A549 (cell line): ENCODE results near the gene SLC25A17. TPM values are rescaled to one million over a fixed set of nuclear protein-coding genes. Genes with fewer than 3 reads are reported as not detected.

Experiments used
- ATAC-seq, 2 experiments: fragments of 200-7000 bp in 1 of 2; fragments of >200 bp in 1 of 2; cut with Nextera tagmentation in 1 of 2; cut with Tn5 transposase in 1 of 2; 3 replicates each; pipeline versions ENCODE4 v1.8.0 to v1.9.1; 2018 to 2020; ENCODE audit warnings: mild to moderate bottlenecking in 1 of 2, moderate library complexity in 1 of 2
- CTCF ChIA-PET: fragments of 300-600 bp; sonication (Branson Sonifier 250); formaldehyde crosslinking; extraction: SDS; loops from one replicate; lab custom pipeline; 2021; ENCODE audit warnings: antibody characterized with exemption, inconsistent platforms; lab: Yijun Ruan, JAX
- POLR2A ChIA-PET: fragments of 350-600 bp; formaldehyde crosslinking; extraction: SDS; loops from one replicate; lab custom pipeline; 2021; ENCODE audit warnings: antibody characterized with exemption, inconsistent platforms; lab: Yijun Ruan, JAX
- DNase-seq, 2 experiments: peaks; one replicate each; pipeline versions ENCODE4 v3.0.0 to v3.0.0-alpha.2; 2011 to 2016; ENCODE audit warnings: low read depth in 1 of 2, low spot score in 1 of 2
- FAIRE-seq: peaks from 2 replicates; lab custom pipeline; 2011; peaks lifted over from hg19 to GRCh38; lab: Jason Lieb, UNC
- H3K27ac ChIP-seq, 2 experiments: fragments of >200 bp; sonication (Bioruptor Twin); formaldehyde crosslinking; 3 replicates each; pipeline ENCODE4 v1.5.1; 2016 to 2017
- H3K4me1 ChIP-seq: fragments of >200 bp; sonication (Bioruptor Twin); formaldehyde crosslinking; 3 replicates; pipeline ENCODE4 v1.6.1; 2016
- H3K4me2 ChIP-seq: fragments of >200 bp; sonication (Bioruptor Twin); formaldehyde crosslinking; 3 replicates; pipeline ENCODE4 v1.6.1; 2016
- H3K4me3 ChIP-seq: fragments of >200 bp; sonication (Bioruptor Twin); formaldehyde crosslinking; 3 replicates; pipeline ENCODE4 v1.5.1; 2016
- H3K9me3 ChIP-seq: fragments of >200 bp; sonication (Bioruptor Twin); formaldehyde crosslinking; 3 replicates; pipeline ENCODE4 v1.6.1; 2016
- ATOH8 ChIP-seq: fragments of 250-450 bp; sonication (Bioruptor Pico); IDR thresholded peaks from 2 replicates; pipeline ENCODE4 v1.5.0; 2020; ENCODE audit warnings: low read depth, mild to moderate bottlenecking, moderate library complexity
- BCL3 ChIP-seq: fragments of >200 bp; sonication (Bioruptor Twin); formaldehyde crosslinking; IDR thresholded peaks from 3 replicates; pipeline ENCODE4 v1.6.1; 2016
- BHLHE40 ChIP-seq: IDR thresholded peaks from 2 replicates; pipeline ENCODE4 v1.6.1; 2012; ENCODE audit warnings: low read depth, low read length, inconsistent platforms
- CEBPB ChIP-seq, 2 experiments: fragments of >200 bp in 1 of 2; sonication (Bioruptor Twin) in 1 of 2; formaldehyde crosslinking in 1 of 2; IDR thresholded peaks; 2 replicates each; pipeline ENCODE4 v1.6.1; 2012 to 2016
- E2F6 ChIP-seq: IDR thresholded peaks from 2 replicates; pipeline ENCODE4 v1.6.1; 2012; ENCODE audit warnings: low read depth, borderline replicate concordance
- EHF ChIP-seq: fragments of 250-450 bp; sonication (Bioruptor Pico); IDR thresholded peaks from 2 replicates; pipeline ENCODE4 v1.5.0; 2020; ENCODE audit warnings: mild to moderate bottlenecking
- ESRRA ChIP-seq: fragments of 150-350 bp; IDR thresholded peaks from 2 replicates; pipeline ENCODE4 v1.6.1; 2014; ENCODE audit warnings: mild to moderate bottlenecking, low read length, borderline replicate concordance
- GATA3 ChIP-seq: IDR thresholded peaks from 2 replicates; pipeline ENCODE4 v1.6.1; 2012; ENCODE audit warnings: borderline replicate concordance
- HDAC2 ChIP-seq: fragments of 200-600 bp; sonication (generic); IDR thresholded peaks from 2 replicates; pipeline ENCODE4 v1.6.1; 2016
- HEYL ChIP-seq: fragments of 250-450 bp; sonication (Bioruptor Pico); IDR thresholded peaks from 2 replicates; pipeline ENCODE4 v1.8.0; 2021; ENCODE audit warnings: mild to moderate bottlenecking, moderate library complexity
- HOXA7 ChIP-seq: fragments of 250-450 bp; sonication (Bioruptor Pico); IDR thresholded peaks from 2 replicates; pipeline ENCODE4 v1.5.0; 2020; ENCODE audit warnings: mild to moderate bottlenecking, moderate library complexity
- HOXB13 ChIP-seq: fragments of 250-450 bp; sonication (Bioruptor Pico); IDR thresholded peaks from 2 replicates; pipeline ENCODE4 v1.5.0; 2020; ENCODE audit warnings: low read depth, mild to moderate bottlenecking, moderate library complexity
- HOXB5 ChIP-seq: fragments of 250-450 bp; sonication (Bioruptor Pico); IDR thresholded peaks from 2 replicates; pipeline ENCODE4 v1.5.0; 2020; ENCODE audit warnings: mild to moderate bottlenecking, moderate library complexity
- JUN ChIP-seq, 2 experiments: fragments of >200 bp; sonication (Bioruptor Twin); formaldehyde crosslinking; IDR thresholded peaks; 2 replicates in 1 of 2; 3 replicates in 1 of 2; pipeline ENCODE4 v1.6.1; 2016 to 2017
- MYC ChIP-seq: IDR thresholded peaks from 2 replicates; pipeline ENCODE4 v1.6.1; 2012; ENCODE audit warnings: mild to moderate bottlenecking, inconsistent platforms, low read length, improper control_type of control experiment, borderline replicate concordance
- NFE2L2 ChIP-seq: fragments of 150-350 bp; conservative IDR thresholded peaks from 2 replicates; pipeline ENCODE4 v1.6.1; 2014; ENCODE audit warnings: low read length
- NR3C1 ChIP-seq: fragments of >200 bp; sonication (Bioruptor Twin); formaldehyde crosslinking; IDR thresholded peaks from 3 replicates; pipeline ENCODE4 v1.6.1; 2017
- PHF8 ChIP-seq: fragments of 200-600 bp; sonication (generic); IDR thresholded peaks from 2 replicates; pipeline ENCODE4 v1.6.1; 2016; ENCODE audit warnings: low read depth, mild to moderate bottlenecking, antibody characterized with exemption, moderate library complexity, borderline replicate concordance
- POLR2A ChIP-seq: IDR thresholded peaks from 2 replicates; pipeline ENCODE4 v1.6.1; 2012; ENCODE audit warnings: mild to moderate bottlenecking, low read length
- RARB ChIP-seq: fragments of 250-450 bp; sonication (Bioruptor Pico); IDR thresholded peaks from 2 replicates; pipeline ENCODE4 v1.8.0; 2021; ENCODE audit warnings: mild to moderate bottlenecking, moderate library complexity
- RFX5 ChIP-seq: fragments of 450-650 bp; IDR thresholded peaks from 2 replicates; pipeline ENCODE4 v1.7.1; 2014; ENCODE audit warnings: antibody characterized with exemption, mild to moderate bottlenecking, moderate library complexity
- SMC3 ChIP-seq: fragments of >200 bp; sonication (Bioruptor Twin); formaldehyde crosslinking; IDR thresholded peaks from 3 replicates; pipeline ENCODE4 v1.6.1; 2018; ENCODE audit warnings: inconsistent platforms
- USF2 ChIP-seq: fragments of 450-650 bp; IDR thresholded peaks from 2 replicates; pipeline ENCODE4 v1.6.1; 2014; ENCODE audit warnings: antibody characterized with exemption
- ZC3H11A ChIP-seq: fragments of 450-650 bp; IDR thresholded peaks from 2 replicates; pipeline ENCODE4 v1.6.1; 2014; ENCODE audit warnings: antibody characterized with exemption, mild to moderate bottlenecking
- ZFP36 ChIP-seq: fragments of 450-650 bp; IDR thresholded peaks from 2 replicates; pipeline ENCODE4 v1.6.1; 2014; ENCODE audit warnings: borderline replicate concordance; ENCODE audit not compliant: partially characterized antibody
- WGBS: methylation state at CpG from one replicate; pipeline ENCODE4 v1.1.6; 2017; ENCODE audit errors: missing lambda C conversion rate; 5-methylcytosine and 5-hydroxymethylcytosine counted together
- polyA plus RNA-seq, 4 experiments: library from polyadenylated mRNA; depleted of rRNA in 3 of 4; stranded (reverse); fragments of >200 nt; fragmentation: RNase III in 1 of 4; extraction: RNeasy Plus Mini Kit Qiagen cat#74134 plus additional on column Dnase treatment in 1 of 4; gene quantifications; 2 replicates in 3 of 4; 3 replicates in 1 of 4; pipeline ENCODE4 v1.2.3, GENCODE V29; 2011 to 2017

The SLC25A17 gene
- polyA plus RNA-seq, 2 of the 4 experiments (the other 2 are of a cell fraction): 19.9 to 33.7 TPM

- Histone ChIP-seq H3K27ac (no peak overlapping the region), H3K4me3 (no peak overlapping the region), H3K4me1 (peaks cover 11% of the 10 kb centered on the region; the same call in 2 of the 3 replicates), H3K4me2 (no peak overlapping the region), H3K9me3 (no peaks in the 10 kb centered on the region)
- no peak for FAIRE-seq
- TF ChIP-seq POLR2A: no peak
- no peak for TF ChIP-seq ZFP36
- TF ChIP-seq NFE2L2: no peak
- no peak for TF ChIP-seq PHF8
- no peak for TF ChIP-seq MYC
- no peak for TF ChIP-seq ESRRA
- TF ChIP-seq RFX5: no peak
- TF ChIP-seq JUN (IDR thresholded peaks at IDR 0.05): no peak
- TF ChIP-seq USF2: no peak
- no peak for TF ChIP-seq SMC3
- TF ChIP-seq EHF (CRISPR knock-in tag): no peak
- no peak for TF ChIP-seq CEBPB (IDR thresholded peaks at IDR 0.05)
- no peak for TF ChIP-seq HOXB5 (CRISPR knock-in tag)
- TF ChIP-seq HEYL: no peak
- TF ChIP-seq BCL3: no peak
- no peak for TF ChIP-seq BHLHE40
- TF ChIP-seq HDAC2: no peak
- TF ChIP-seq ATOH8 (CRISPR knock-in tag): no peak
- no peak for TF ChIP-seq HOXA7 (CRISPR knock-in tag)
- DNase-seq: no peak
- ChIA-PET CTCF (interaction anchor here (1.0 kb wide), 1 partner anchor 24 kb away, joined by 7 read pairs; no protein-coding TSS in a partner anchor), POLR2A (no interaction called here)
- ATAC-seq: no peak
- whole genome bisulfite sequencing: 94% methylated on average over 3 of the region's 3 CpGs
These were observed 25.8 kb upstream of the SLC25A17 start for GRCh38 chr22:40844951-40845350.

GRCh38 chr22:40838486-40838885 is 19.3 kb upstream of the SLC25A17 start:
- Histone ChIP-seq H3K9me3 (no peaks in the 10 kb centered on the region), H3K4me1 (peaks cover 16% of the 10 kb centered on the region), H3K4me3 (no peak overlapping the region), H3K27ac (no peak overlapping the region), H3K4me2 (no peak overlapping the region)
- FAIRE-seq (no peak), ATAC-seq (no peak), DNase-seq (no peak)
- WGBS: 92% methylated on average over 3 of the region's 3 CpGs
- POLR2A ChIA-PET: no interaction called here
- CTCF ChIA-PET: interaction anchor here (1.3 kb wide), 1 partner anchor 156 kb away, joined by 6 read pairs; no protein-coding TSS in a partner anchor
- TF ChIP-seq RARB (CRISPR knock-in tag): no peak
- TF ChIP-seq GATA3: no peak
- no peak for TF ChIP-seq E2F6
- no peak for TF ChIP-seq NFE2L2
- TF ChIP-seq HEYL: no peak
- no peak for TF ChIP-seq CEBPB (IDR thresholded peaks at IDR 0.05)
- no peak for TF ChIP-seq ZC3H11A
- no peak for TF ChIP-seq NR3C1
- no peak for TF ChIP-seq HOXB13 (CRISPR knock-in tag)
- TF ChIP-seq ZFP36: no peak
- TF ChIP-seq ATOH8 (CRISPR knock-in tag): no peak
